HEK293T (cell line): ENCODE data around the gene ANK3.

Experiments
- ARNT ChIP-seq: fragments of 450-650 bp; IDR thresholded peaks from 2 replicates; pipeline ENCODE4 v1.6.1; 2017; ENCODE audit warnings: mild to moderate bottlenecking
- BHLHE40 ChIP-seq: fragments of 450-650 bp; IDR thresholded peaks from 2 replicates; pipeline ENCODE4 v1.6.1; 2016; ENCODE audit warnings: mild to moderate bottlenecking, moderate library complexity, borderline replicate concordance
- ELF4 ChIP-seq: fragments of 450-650 bp; IDR thresholded peaks from 2 replicates; pipeline ENCODE4 v1.6.1; 2017; ENCODE audit warnings: antibody characterized with exemption
- FOXA1 ChIP-seq: fragments of 450-650 bp; IDR thresholded peaks from 2 replicates; pipeline ENCODE4 v1.6.1; 2016; ENCODE audit warnings: mild to moderate bottlenecking
- FOXK2 ChIP-seq: fragments of 450-650 bp; IDR thresholded peaks from 2 replicates; pipeline ENCODE4 v1.6.1; 2016; ENCODE audit warnings: mild to moderate bottlenecking
- FOXM1 ChIP-seq: fragments of 450-650 bp; IDR thresholded peaks from 2 replicates; pipeline ENCODE4 v1.6.1; 2017; ENCODE audit warnings: mild to moderate bottlenecking, borderline replicate concordance
- LEF1 ChIP-seq: fragments of 450-650 bp; IDR thresholded peaks from 2 replicates; pipeline ENCODE4 v1.6.1; 2017; ENCODE audit warnings: mild to moderate bottlenecking, borderline replicate concordance
- SP1 ChIP-seq: fragments of 450-650 bp; IDR thresholded peaks from 2 replicates; pipeline ENCODE4 v1.6.1; 2017
- SUZ12 ChIP-seq: fragments of 450-650 bp; IDR thresholded peaks from 2 replicates; pipeline ENCODE4 v1.6.1; 2016; ENCODE audit warnings: mild to moderate bottlenecking
- ZNF384 ChIP-seq: fragments of 450-650 bp; IDR thresholded peaks from 2 replicates; pipeline ENCODE4 v1.6.1; 2016

GRCh38 chr10:60413306-60414012, 23.8 kb upstream of the ANK3 start:
- TF ChIP-seq LEF1 (no peak), ZNF384 (no peak), ELF4 (no peak), FOXM1 (no peak), BHLHE40 (no peak), SP1 (no peak), FOXA1 (no peak), SUZ12 (no peak), FOXK2 (no peak), ARNT (no peak)
